ENCODE data around the gene FMNL2. TPM values are rescaled to one million over a fixed set of nuclear protein-coding genes. Genes with fewer than 3 reads are reported as not detected.

The FMNL2 gene
- polyA plus RNA-seq, 1 donor from 2014 or later = 86.5 TPM

- Histone ChIP-seq H4K20me1 (ENCODE audit: insufficient read depth) (no peaks in the 10 kb centered on the region), H3K9me3 (ENCODE audit: low read length) (no peaks in the 10 kb centered on the region), H3K9me2 (ENCODE audit: insufficient read depth, low read length) (no peaks in the 10 kb centered on the region), H3K36me3 (ENCODE audit: insufficient read depth, low read length) (peaks cover 13% of the 10 kb centered on the region), H3K9ac (ENCODE audit: low read length) (no peak overlapping the region), H3K27ac (ENCODE audit: low read length) (no peak overlapping the region), H3F3A (ENCODE audit: insufficient read depth, low read length, poor library complexity, severe bottlenecking) (no peaks in the 10 kb centered on the region), H3K27me3 (ENCODE audit: insufficient read depth, low read depth, low read length) (no peaks in the 10 kb centered on the region), H2AFZ (ENCODE audit: low read depth, low read length) (no peak overlapping the region), H3K4me3 (ENCODE audit: low read length) (no peak overlapping the region), H3K4me2 (ENCODE audit: low read length) (no peak overlapping the region), H3K79me2 (replicated peaks; ENCODE audit: insufficient read depth, low read length) (no peaks in the 10 kb centered on the region)
- TF ChIP-seq POLR2AphosphoS5 (IDR thresholded peaks at IDR 0.05) (no peak), TAF1 (IDR thresholded peaks at IDR 0.05; ENCODE audit: low read depth) (no peak), CTCF (IDR thresholded peaks at IDR 0.05; ENCODE audit: poor library complexity, severe bottlenecking) (no peak), MXI1 (conservative IDR thresholded peaks at IDR 0.05; ENCODE audit: poor library complexity, severe bottlenecking) (no peak), EP300 (conservative IDR thresholded peaks at IDR 0.05; ENCODE audit: poor library complexity, severe bottlenecking) (no peak), SMC3 (conservative IDR thresholded peaks at IDR 0.05; ENCODE audit: poor library complexity) (no peak), RAD21 (conservative IDR thresholded peaks at IDR 0.05) (no peak), REST (IDR thresholded peaks at IDR 0.05; ENCODE audit: borderline replicate concordance) (no peak)
These were observed 280.2 kb downstream of the FMNL2 start for GRCh38 chr2:152615177-152615576.

- no peak overlapping the region for H3K9ac ChIP-seq (ENCODE audit: low read length)
- no peaks in the 10 kb centered on the region for H3K9me3 ChIP-seq (ENCODE audit: low read length)
- H3K4me3 ChIP-seq (ENCODE audit: low read length) = no peak overlapping the region
- peaks cover 4% of the 10 kb centered on the region for H3K36me3 ChIP-seq (ENCODE audit: insufficient read depth, low read length)
- H3K9me2 ChIP-seq (ENCODE audit: insufficient read depth, low read length) = no peaks in the 10 kb centered on the region
- no peak overlapping the region for H2AFZ ChIP-seq (ENCODE audit: low read depth, low read length)
- no peak overlapping the region for H3K27ac ChIP-seq (ENCODE audit: low read length)
- no peaks in the 10 kb centered on the region for H3K27me3 ChIP-seq (ENCODE audit: insufficient read depth, low read depth, low read length)
- H3K4me2 ChIP-seq (ENCODE audit: low read length) = no peak overlapping the region
- TF ChIP-seq EP300 (conservative IDR thresholded peaks at IDR 0.05; ENCODE audit: poor library complexity, severe bottlenecking) (no peak), TAF1 (IDR thresholded peaks at IDR 0.05; ENCODE audit: low read depth) (no peak), RAD21 (conservative IDR thresholded peaks at IDR 0.05) (no peak)
- no peaks in the 10 kb centered on the region for H4K20me1 ChIP-seq (ENCODE audit: insufficient read depth)
- no peaks in the 10 kb centered on the region for H3K79me2 ChIP-seq (replicated peaks; ENCODE audit: insufficient read depth, low read length)
- H3F3A ChIP-seq (ENCODE audit: insufficient read depth, low read length, poor library complexity, severe bottlenecking) = no peaks in the 10 kb centered on the region
These were observed 282.6 kb downstream of the FMNL2 start for GRCh38 chr2:152617456-152618192.

- no peaks in the 10 kb centered on the region for H4K20me1 ChIP-seq (ENCODE audit: insufficient read depth)
- H3K9me3 ChIP-seq (ENCODE audit: low read length) = no peaks in the 10 kb centered on the region
- no peaks in the 10 kb centered on the region for H3F3A ChIP-seq (ENCODE audit: insufficient read depth, low read length, poor library complexity, severe bottlenecking)
- TF ChIP-seq CTCF (IDR thresholded peaks at IDR 0.05; ENCODE audit: poor library complexity, severe bottlenecking) = no peak
- no peak overlapping the region for H2AFZ ChIP-seq (ENCODE audit: low read depth, low read length)
- H3K79me2 ChIP-seq (replicated peaks; ENCODE audit: insufficient read depth, low read length) = no peaks in the 10 kb centered on the region
- H3K9me2 ChIP-seq (ENCODE audit: insufficient read depth, low read length) = no peaks in the 10 kb centered on the region
- no peak overlapping the region for H3K4me2 ChIP-seq (ENCODE audit: low read length)
- H3K9ac ChIP-seq (ENCODE audit: low read length) = no peak overlapping the region
- no peak overlapping the region for H3K27ac ChIP-seq (ENCODE audit: low read length)
- no peaks in the 10 kb centered on the region for H3K27me3 ChIP-seq (ENCODE audit: insufficient read depth, low read depth, low read length)
- H3K4me3 ChIP-seq (ENCODE audit: low read length) = no peak overlapping the region
- peaks cover 4% of the 10 kb centered on the region for H3K36me3 ChIP-seq (ENCODE audit: insufficient read depth, low read length)
These were observed 283.2 kb downstream of the FMNL2 start for GRCh38 chr2:152618193-152618564.
